RWPE1 (cell line): ENCODE data around the gene KPNA6.
"Not testable (repeated sequence)": the region's sequence is repeated elsewhere in the genome, so short reads cannot be mapped to it uniquely, and the experiment has no call there.

Experiments used
- CTCF ChIA-PET: fragments of 350-600 bp; sonication (Branson Sonifier 250); formaldehyde crosslinking; extraction: SDS; loops from one replicate; lab custom pipeline; 2021; lab: Yijun Ruan, JAX
- POLR2A ChIA-PET: fragments of 400-600 bp; formaldehyde crosslinking; extraction: SDS; loops from one replicate; lab custom pipeline; 2020; ENCODE audit warnings: antibody characterized with exemption; ENCODE audit not compliant: low non-redundant PET; lab: Yijun Ruan, JAX
- DNase-seq: peaks from one replicate; pipeline ENCODE4 v3.0.0; 2012; ENCODE audit warnings: low spot score
- H3K27ac ChIP-seq: fragments of 450-650 bp; 2 replicates; pipeline ENCODE4 v1.5.1; 2017
- TF ChIP-seq, protein P1 (sequence below): fragments of 450-650 bp; conservative IDR thresholded peaks from 2 replicates; pipeline ENCODE4 v1.5.1; 2017; ENCODE audit warnings: low read depth, mild to moderate bottlenecking

The KPNA6 gene

DNA sequence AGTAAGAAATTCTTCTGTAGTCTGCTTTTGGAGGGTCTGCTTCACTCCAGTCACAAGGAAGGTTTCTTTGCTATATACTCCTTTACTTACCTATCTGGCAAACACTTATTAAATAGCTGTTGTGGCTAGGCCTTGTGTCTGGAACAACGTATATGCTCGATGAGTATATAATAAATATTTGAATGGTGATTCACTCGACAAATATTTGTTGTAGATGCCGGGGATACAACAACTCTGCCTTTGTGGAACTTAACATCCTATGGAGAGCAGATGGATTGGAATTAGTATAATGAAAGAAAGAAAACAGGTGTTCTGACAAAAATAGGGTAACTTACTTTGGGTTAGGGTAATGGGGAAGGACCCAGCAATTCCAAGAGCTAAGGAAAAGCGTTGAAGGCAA, 31.1 kb downstream of the KPNA6 start:
- POLR2A ChIA-PET, result no interaction called here
- no peak overlapping the region for H3K27ac ChIP-seq
- peak; percentile 66 for DNase-seq
- TF ChIP-seq, protein P1, sequence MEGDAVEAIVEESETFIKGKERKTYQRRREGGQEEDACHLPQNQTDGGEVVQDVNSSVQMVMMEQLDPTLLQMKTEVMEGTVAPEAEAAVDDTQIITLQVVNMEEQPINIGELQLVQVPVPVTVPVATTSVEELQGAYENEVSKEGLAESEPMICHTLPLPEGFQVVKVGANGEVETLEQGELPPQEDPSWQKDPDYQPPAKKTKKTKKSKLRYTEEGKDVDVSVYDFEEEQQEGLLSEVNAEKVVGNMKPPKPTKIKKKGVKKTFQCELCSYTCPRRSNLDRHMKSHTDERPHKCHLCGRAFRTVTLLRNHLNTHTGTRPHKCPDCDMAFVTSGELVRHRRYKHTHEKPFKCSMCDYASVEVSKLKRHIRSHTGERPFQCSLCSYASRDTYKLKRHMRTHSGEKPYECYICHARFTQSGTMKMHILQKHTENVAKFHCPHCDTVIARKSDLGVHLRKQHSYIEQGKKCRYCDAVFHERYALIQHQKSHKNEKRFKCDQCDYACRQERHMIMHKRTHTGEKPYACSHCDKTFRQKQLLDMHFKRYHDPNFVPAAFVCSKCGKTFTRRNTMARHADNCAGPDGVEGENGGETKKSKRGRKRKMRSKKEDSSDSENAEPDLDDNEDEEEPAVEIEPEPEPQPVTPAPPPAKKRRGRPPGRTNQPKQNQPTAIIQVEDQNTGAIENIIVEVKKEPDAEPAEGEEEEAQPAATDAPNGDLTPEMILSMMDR, result no peak
- CTCF ChIA-PET, result interaction anchor here (1.1 kb wide), 1 partner anchor 16 kb away, joined by 3 read pairs; no protein-coding TSS in a partner anchor

DNA sequence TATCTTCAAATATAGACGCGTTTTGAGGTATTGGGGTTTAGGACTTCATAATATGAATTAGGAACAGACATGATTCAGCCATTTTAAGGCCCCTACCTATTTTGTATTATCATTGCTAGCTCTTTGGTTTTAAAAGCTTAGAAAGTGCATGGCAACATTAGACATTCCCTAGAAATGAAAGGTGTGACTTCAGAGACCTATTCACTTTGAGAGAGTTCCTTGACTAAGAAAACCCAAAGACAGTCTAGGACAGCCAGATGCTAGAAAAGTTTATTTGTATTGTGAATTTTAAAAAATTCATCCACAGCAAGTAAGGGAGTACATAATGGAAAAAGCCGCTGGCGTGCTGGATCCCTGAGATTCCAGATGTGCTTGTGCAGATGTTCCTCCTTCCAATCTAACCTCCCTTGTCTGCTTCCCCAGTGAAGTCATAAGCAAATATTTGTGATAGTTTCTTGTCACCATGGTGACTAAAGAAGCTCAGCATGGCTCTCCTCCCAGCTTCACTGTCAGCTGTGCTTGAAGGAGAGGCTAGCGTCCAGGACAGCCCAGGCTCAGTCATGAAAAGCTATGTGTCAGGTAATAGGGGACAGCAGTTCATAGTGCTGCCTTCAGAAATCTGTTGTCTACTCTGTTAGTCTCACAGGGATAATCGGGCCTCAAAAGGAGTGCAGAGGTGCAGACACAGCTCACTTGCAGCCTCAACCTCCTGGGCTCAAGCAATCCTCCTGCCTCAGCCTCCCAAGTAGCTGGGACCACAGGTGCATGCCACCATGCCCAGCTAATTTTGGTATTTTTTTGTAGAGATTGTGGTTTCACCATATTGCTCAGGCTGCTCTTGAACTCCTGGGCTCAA, 34.8 kb downstream of the KPNA6 start:
- H3K27ac ChIP-seq, result peak overlapping the region; percentile 54
- CTCF ChIA-PET, result no interaction called here
- TF ChIP-seq, protein P1, result no peak
- POLR2A ChIA-PET, result no interaction called here
- DNase-seq, result peak; percentile 36

DNA sequence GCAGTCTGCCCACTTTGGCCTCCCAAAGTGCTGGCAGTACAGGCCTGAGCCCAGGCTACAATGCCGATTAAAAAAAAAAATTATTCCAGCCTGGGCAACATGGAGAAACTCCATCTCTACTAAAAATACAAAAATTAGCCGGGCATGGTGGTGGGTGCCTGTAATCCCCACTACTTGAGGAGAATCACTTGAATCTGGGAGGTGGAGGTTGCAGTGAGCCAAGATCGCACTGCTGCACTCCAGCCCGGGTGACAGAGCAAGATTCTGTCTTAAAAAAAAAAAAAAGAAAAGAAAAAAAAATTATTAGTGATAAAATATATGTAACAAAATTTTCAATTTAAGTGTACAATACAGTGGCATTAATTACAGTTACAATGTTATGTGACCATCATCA, 35.4 kb downstream of the KPNA6 start:
- H3K27ac ChIP-seq, result peak overlapping the region; percentile 54
- POLR2A ChIA-PET, CTCF ChIA-PET, DNase-seq: not testable (repeated sequence)

DNA sequence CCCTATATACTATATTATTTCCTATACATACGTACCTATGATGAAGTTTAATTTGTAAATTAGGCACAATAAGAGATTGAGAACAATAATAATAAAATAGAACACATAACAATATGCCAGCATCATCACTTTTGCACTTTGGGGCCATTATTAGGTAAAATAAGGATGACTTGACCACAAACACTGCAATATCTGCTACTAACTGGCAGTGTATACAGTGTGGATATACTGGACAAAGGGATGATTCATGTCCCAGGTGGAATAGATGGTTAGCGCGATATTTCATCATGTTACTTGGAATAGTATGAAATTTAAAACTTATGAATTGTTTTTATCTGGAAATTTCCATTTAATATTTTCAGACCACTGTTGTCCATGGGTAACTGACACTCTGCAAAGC, 36.2 kb downstream of the KPNA6 start:
- ChIA-PET CTCF (no interaction called here), POLR2A (no interaction called here)
- TF ChIP-seq, protein P1, result no peak
- no peak for DNase-seq
- H3K27ac ChIP-seq, result no peak overlapping the region

DNA sequence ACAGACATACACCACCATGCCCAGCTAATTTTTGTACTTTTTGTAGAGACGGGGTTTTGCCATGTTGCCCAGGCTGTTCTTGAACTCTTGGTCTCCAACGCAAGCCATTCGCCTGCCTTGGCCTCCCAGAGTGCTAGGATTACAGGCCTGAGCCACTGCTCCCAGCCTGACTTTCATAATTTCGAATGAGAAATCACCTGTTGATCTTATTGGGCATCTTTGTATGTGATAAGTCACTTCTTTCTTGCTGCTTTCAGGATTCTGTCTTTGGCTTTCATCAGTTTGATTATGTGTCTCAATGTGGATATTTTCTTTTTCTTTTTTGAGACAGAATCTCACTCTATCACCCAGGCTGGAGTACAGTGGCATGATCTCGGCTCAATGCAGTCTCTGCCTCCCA, 39.9 kb downstream of the KPNA6 start:
- H3K27ac ChIP-seq, DNase-seq, CTCF ChIA-PET, POLR2A ChIA-PET: not testable (repeated sequence)

DNA sequence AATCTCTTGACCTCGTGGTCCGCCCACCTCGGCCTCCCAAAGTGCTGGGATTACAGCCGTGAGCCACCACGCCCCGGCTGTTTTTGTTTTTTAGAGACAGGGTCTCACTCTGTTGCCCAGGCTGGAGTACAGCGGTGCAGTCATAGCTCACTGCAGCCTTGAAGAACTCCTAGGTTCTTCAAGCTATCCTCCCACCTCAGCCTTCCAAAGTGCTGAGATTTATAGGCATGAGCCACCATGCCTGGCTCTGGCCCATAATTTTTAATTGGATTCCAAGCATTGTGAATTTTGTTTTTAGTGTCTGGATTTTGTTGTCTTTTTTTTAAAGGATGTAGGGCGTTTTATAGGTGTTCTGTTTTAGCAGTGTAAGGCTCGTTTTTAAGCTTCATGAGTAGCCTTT, 43.0 kb downstream of the KPNA6 start:
- no peak for DNase-seq
- H3K27ac ChIP-seq, result 0 out of 2 replicates have a peak overlapping the region, but pooled peaks have one; percentile 22
- ChIA-PET POLR2A (interaction anchor here (0.7 kb wide), 1 partner anchor 13 kb away, joined by 3 read pairs; no protein-coding TSS in a partner anchor), CTCF (no interaction called here)
- TF ChIP-seq, protein P1, result no peak

DNA sequence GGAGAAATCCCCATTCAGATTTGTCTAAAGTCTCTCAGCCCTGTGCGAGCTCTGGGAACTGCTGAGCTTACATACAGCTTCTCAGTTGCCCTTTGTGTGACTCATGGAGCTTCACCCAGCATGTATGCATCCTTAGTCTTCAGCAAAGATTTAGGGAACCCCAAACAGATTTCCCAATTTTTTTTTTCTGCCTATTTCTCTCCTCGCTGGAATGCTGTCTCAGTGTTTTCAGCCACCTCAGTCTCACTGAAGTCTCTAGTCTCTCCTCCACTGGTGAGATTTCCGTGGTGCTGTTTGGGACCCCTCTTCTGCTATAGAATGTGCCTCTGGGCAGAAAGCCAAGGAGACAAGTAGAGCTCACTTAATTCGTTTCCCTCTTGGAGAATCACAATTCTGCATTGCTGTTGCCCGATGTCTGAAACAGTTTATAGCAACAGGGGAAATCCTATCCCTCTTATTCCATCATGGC, 43.5 kb downstream of the KPNA6 start:
- DNase-seq, result no peak

More for the DNA sequence above, 43.5 kb downstream of the KPNA6 start:
- ChIA-PET CTCF (no interaction called here), POLR2A (interaction anchor here (0.7 kb wide), 1 partner anchor 12 kb away, joined by 3 read pairs; no protein-coding TSS in a partner anchor)
- no peak overlapping the region for H3K27ac ChIP-seq
- TF ChIP-seq, protein P1, result no peak
